Neural cell (in vitro differentiated cells): Measurements from ENCODE around the gene MYO18B. TPM values are rescaled to one million over a fixed set of nuclear protein-coding genes. Genes with fewer than 3 reads are reported as not detected.

Experiments
- H2AFZ ChIP-seq: fragments of 200-600, 300-800 bp; sonication (generic), shearing (Covaris generic); 2 replicates; pipeline ENCODE4 v1.6.0; 2014; ENCODE audit warnings: low read depth, mild to moderate bottlenecking, antibody characterized with exemption, low read length, moderate library complexity
- H3F3A ChIP-seq: fragments of 200-600 bp; shearing (Covaris generic); 2 replicates; pipeline ENCODE4 v1.6.1; 2016; ENCODE audit warnings: mild to moderate bottlenecking, moderate library complexity, mixed read lengths, antibody characterized with exemption, low read length; ENCODE audit not compliant: insufficient read depth, poor library complexity, severe bottlenecking
- H3K27ac ChIP-seq: fragments of 200-600, 300-800 bp; sonication (generic), shearing (Covaris generic); 2 replicates; pipeline ENCODE4 v1.5.1; 2014; ENCODE audit warnings: mild to moderate bottlenecking, low read length, moderate library complexity
- H3K27me3 ChIP-seq: fragments of 300-800, 200-600 bp; sonication (generic), shearing (Covaris generic); 2 replicates; pipeline ENCODE4 v1.6.0; 2014; ENCODE audit warnings: mild to moderate bottlenecking, low read depth, low read length, moderate library complexity; ENCODE audit not compliant: insufficient read depth
- H3K36me3 ChIP-seq: fragments of 300-800, 200-600 bp; sonication (generic), shearing (Covaris generic); 2 replicates; pipeline ENCODE4 v1.5.1; 2014; ENCODE audit warnings: mild to moderate bottlenecking, antibody characterized with exemption, low read length, moderate library complexity; ENCODE audit not compliant: insufficient read depth
- H3K4me2 ChIP-seq: fragments of 300-800, 200-600 bp; sonication (generic), shearing (Covaris generic); 2 replicates; pipeline ENCODE4 v1.6.0; 2014; ENCODE audit warnings: mild to moderate bottlenecking, low read length
- H3K4me3 ChIP-seq: fragments of 300-800, 200-600 bp; sonication (generic), shearing (Covaris generic); 2 replicates; pipeline ENCODE4 v1.5.1; 2014; ENCODE audit warnings: mild to moderate bottlenecking, low read length, moderate library complexity
- H3K79me2 ChIP-seq: fragments of 200-600 bp; shearing (Covaris generic); replicated peaks from 2 replicates; pipeline ENCODE4 v1.6.0; 2014; ENCODE audit warnings: mild to moderate bottlenecking, low read length, moderate library complexity; ENCODE audit not compliant: insufficient read depth
- H3K9ac ChIP-seq: fragments of 300-800, 200-600 bp; sonication (generic), shearing (Covaris generic); 2 replicates; pipeline ENCODE4 v1.6.1; 2016; ENCODE audit warnings: mild to moderate bottlenecking, low read length, mixed read lengths
- H3K9me2 ChIP-seq: fragments of 200-600 bp; shearing (Covaris generic); 2 replicates; pipeline ENCODE4 v1.6.1; 2016; ENCODE audit warnings: mild to moderate bottlenecking, low read length, mixed read lengths; ENCODE audit not compliant: insufficient read depth
- H3K9me3 ChIP-seq: fragments of 200-600, 300-800 bp; sonication (generic), shearing (Covaris generic); 2 replicates; pipeline ENCODE4 v1.6.1; 2016; ENCODE audit warnings: mild to moderate bottlenecking, mixed run types, low read length, moderate library complexity, mixed read lengths
- H4K20me1 ChIP-seq: fragments of 200-600 bp; shearing (Covaris generic); 2 replicates; pipeline ENCODE4 v1.6.1; 2016; ENCODE audit warnings: mild to moderate bottlenecking, mixed run types; ENCODE audit not compliant: insufficient read depth
- EP300 ChIP-seq: fragments of 450-650 bp; conservative IDR thresholded peaks from 2 replicates; pipeline ENCODE4 v1.6.1; 2014; ENCODE audit warnings: antibody characterized with exemption, mild to moderate bottlenecking, moderate library complexity; ENCODE audit not compliant: poor library complexity, severe bottlenecking
- EZH2 ChIP-seq: fragments of 200-600, 300-800 bp; shearing (Covaris generic), sonication (generic); IDR thresholded peaks from 2 replicates; pipeline ENCODE4 v1.6.1; 2014; ENCODE audit warnings: antibody characterized with exemption, low read length, borderline replicate concordance, mild to moderate bottlenecking; ENCODE audit not compliant: insufficient read depth, poor library complexity, severe bottlenecking
- MXI1 ChIP-seq: fragments of 450-650 bp; conservative IDR thresholded peaks from 2 replicates; pipeline ENCODE4 v1.6.1; 2014; ENCODE audit warnings: antibody characterized with exemption, mild to moderate bottlenecking; ENCODE audit not compliant: poor library complexity, severe bottlenecking
- POLR2AphosphoS5 ChIP-seq: IDR thresholded peaks from 2 replicates; pipeline ENCODE4 v1.6.1; 2012
- RAD21 ChIP-seq: fragments of 450-650 bp; conservative IDR thresholded peaks from 2 replicates; pipeline ENCODE4 v1.6.1; 2014; ENCODE audit warnings: antibody characterized with exemption, mild to moderate bottlenecking, moderate library complexity
- SMC3 ChIP-seq: fragments of 450-650 bp; conservative IDR thresholded peaks from 2 replicates; pipeline ENCODE4 v1.6.1; 2014; ENCODE audit warnings: antibody characterized with exemption, mild to moderate bottlenecking, moderate library complexity; ENCODE audit not compliant: poor library complexity
- TAF1 ChIP-seq: IDR thresholded peaks from 2 replicates; pipeline ENCODE4 v1.6.1; 2012; ENCODE audit warnings: low read depth
- polyA plus RNA-seq: library from polyadenylated mRNA; depleted of rRNA; stranded (reverse); fragments of >200 nt; gene quantifications from 2 replicates; pipeline ENCODE4 v1.2.3, GENCODE V29; 2014
- TF ChIP-seq, protein P1 (sequence below): IDR thresholded peaks from 2 replicates; pipeline ENCODE4 v1.6.1; 2012; ENCODE audit warnings: borderline replicate concordance
- TF ChIP-seq, protein P2 (sequence below): fragments of 450-650 bp; IDR thresholded peaks from 2 replicates; pipeline ENCODE4 v1.5.1; 2014; ENCODE audit warnings: antibody characterized with exemption, mild to moderate bottlenecking, moderate library complexity; ENCODE audit not compliant: poor library complexity, severe bottlenecking

The MYO18B gene
- polyA plus RNA-seq, 1 donor from 2014 or later: 0.71 TPM

DNA sequence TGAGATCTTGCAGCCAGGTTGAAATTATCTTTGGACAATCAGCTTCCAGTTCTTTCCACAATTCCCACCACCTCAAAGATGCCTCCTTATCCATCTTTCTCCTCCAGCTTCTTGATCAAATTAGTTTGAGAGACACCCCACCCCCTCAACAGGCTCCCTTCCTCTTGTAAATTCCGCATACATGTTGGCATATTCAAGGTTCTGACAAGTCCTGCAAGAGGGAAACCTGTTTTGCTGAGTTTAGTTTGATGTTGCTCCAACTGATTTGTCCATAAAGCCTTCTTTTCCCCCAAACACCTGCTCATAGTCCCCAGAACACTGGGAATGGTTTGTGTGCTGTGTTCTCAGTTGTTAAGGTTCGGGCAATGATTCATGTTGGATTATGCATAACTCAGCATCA is 73.6 kb downstream of the MYO18B start:
- H3K9ac ChIP-seq: no peak overlapping the region
- H3K27ac ChIP-seq: no peak overlapping the region
- no peaks in the 10 kb centered on the region for H3K27me3 ChIP-seq
- no peaks in the 10 kb centered on the region for H4K20me1 ChIP-seq
- no peaks in the 10 kb centered on the region for H3F3A ChIP-seq
- no peak for TF ChIP-seq SMC3
- TF ChIP-seq RAD21: no peak
- TF ChIP-seq POLR2AphosphoS5: no peak
- TF ChIP-seq TAF1: no peak
- TF ChIP-seq EZH2: no peak
- no peak for TF ChIP-seq MXI1
- TF ChIP-seq EP300: no peak
- TF ChIP-seq, protein P1, sequence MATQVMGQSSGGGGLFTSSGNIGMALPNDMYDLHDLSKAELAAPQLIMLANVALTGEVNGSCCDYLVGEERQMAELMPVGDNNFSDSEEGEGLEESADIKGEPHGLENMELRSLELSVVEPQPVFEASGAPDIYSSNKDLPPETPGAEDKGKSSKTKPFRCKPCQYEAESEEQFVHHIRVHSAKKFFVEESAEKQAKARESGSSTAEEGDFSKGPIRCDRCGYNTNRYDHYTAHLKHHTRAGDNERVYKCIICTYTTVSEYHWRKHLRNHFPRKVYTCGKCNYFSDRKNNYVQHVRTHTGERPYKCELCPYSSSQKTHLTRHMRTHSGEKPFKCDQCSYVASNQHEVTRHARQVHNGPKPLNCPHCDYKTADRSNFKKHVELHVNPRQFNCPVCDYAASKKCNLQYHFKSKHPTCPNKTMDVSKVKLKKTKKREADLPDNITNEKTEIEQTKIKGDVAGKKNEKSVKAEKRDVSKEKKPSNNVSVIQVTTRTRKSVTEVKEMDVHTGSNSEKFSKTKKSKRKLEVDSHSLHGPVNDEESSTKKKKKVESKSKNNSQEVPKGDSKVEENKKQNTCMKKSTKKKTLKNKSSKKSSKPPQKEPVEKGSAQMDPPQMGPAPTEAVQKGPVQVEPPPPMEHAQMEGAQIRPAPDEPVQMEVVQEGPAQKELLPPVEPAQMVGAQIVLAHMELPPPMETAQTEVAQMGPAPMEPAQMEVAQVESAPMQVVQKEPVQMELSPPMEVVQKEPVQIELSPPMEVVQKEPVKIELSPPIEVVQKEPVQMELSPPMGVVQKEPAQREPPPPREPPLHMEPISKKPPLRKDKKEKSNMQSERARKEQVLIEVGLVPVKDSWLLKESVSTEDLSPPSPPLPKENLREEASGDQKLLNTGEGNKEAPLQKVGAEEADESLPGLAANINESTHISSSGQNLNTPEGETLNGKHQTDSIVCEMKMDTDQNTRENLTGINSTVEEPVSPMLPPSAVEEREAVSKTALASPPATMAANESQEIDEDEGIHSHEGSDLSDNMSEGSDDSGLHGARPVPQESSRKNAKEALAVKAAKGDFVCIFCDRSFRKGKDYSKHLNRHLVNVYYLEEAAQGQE: no peak
- TF ChIP-seq, protein P2, sequence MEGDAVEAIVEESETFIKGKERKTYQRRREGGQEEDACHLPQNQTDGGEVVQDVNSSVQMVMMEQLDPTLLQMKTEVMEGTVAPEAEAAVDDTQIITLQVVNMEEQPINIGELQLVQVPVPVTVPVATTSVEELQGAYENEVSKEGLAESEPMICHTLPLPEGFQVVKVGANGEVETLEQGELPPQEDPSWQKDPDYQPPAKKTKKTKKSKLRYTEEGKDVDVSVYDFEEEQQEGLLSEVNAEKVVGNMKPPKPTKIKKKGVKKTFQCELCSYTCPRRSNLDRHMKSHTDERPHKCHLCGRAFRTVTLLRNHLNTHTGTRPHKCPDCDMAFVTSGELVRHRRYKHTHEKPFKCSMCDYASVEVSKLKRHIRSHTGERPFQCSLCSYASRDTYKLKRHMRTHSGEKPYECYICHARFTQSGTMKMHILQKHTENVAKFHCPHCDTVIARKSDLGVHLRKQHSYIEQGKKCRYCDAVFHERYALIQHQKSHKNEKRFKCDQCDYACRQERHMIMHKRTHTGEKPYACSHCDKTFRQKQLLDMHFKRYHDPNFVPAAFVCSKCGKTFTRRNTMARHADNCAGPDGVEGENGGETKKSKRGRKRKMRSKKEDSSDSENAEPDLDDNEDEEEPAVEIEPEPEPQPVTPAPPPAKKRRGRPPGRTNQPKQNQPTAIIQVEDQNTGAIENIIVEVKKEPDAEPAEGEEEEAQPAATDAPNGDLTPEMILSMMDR: no peak
- no peak overlapping the region for H3K4me3 ChIP-seq
- no peaks in the 10 kb centered on the region for H3K9me3 ChIP-seq
- no peak overlapping the region for H3K4me2 ChIP-seq
- H3K9me2 ChIP-seq: no peaks in the 10 kb centered on the region
- H2AFZ ChIP-seq: no peak overlapping the region
- H3K36me3 ChIP-seq: no peaks in the 10 kb centered on the region
- H3K79me2 ChIP-seq: no peaks in the 10 kb centered on the region

DNA sequence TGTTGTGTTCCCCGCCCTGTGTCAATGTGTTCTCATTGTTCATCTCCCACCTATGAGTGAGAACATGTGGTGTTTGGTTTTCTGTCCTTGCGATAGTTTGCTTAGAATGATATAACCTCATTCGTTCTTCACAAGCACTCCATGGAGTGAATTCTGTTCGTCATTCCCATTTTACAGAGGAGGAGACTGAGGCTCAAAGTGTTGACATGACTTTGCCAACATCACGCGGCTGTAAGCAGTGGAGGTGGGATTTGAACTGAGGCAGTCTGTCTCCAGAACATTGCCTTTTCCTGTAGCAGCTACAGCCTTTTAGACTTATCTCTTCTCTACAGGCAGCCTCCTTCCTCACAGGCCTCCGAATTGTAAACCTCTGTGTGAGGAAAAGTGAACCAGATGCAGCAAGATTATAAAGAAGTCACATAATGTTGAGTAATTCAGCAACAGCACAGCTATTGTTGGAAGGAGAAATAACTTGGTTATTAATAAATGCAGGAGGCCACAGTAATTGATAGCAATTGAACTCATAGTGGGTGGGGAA is 74.6 kb downstream of the MYO18B start:
- no peak overlapping the region for H3K4me3 ChIP-seq
- H3K27ac ChIP-seq: no peak overlapping the region
- TF ChIP-seq EZH2: no peak
- TF ChIP-seq MXI1: no peak
- TF ChIP-seq, protein P1: no peak
- no peak for TF ChIP-seq POLR2AphosphoS5
- TF ChIP-seq RAD21: no peak
- no peak for TF ChIP-seq TAF1
- TF ChIP-seq, protein P2: no peak
- H3K27me3 ChIP-seq: no peaks in the 10 kb centered on the region
- no peak overlapping the region for H3K9ac ChIP-seq
- H3F3A ChIP-seq: no peaks in the 10 kb centered on the region
- H3K4me2 ChIP-seq: no peak overlapping the region
- H3K9me2 ChIP-seq: no peaks in the 10 kb centered on the region
- no peaks in the 10 kb centered on the region for H3K9me3 ChIP-seq
- no peaks in the 10 kb centered on the region for H3K79me2 ChIP-seq
- no peak overlapping the region for H2AFZ ChIP-seq
- no peaks in the 10 kb centered on the region for H4K20me1 ChIP-seq
- H3K36me3 ChIP-seq: no peaks in the 10 kb centered on the region
